H1 (cell line): ENCODE data around the gene BRD7. TPM values are rescaled to one million over a fixed set of nuclear protein-coding genes. Genes with fewer than 3 reads are reported as not detected.

Experiments used
- CTCF ChIA-PET: fragments of 300-600 bp; sonication (Branson Sonifier 250); formaldehyde crosslinking; loops from one replicate; lab custom pipeline; 2021; ENCODE audit not compliant: partially characterized antibody; lab: Charles Lee
- POLR2A ChIA-PET: fragments of 300-600 bp; sonication (Branson Sonifier 250); formaldehyde crosslinking; loops from one replicate; lab custom pipeline; 2021; ENCODE audit warnings: inconsistent platforms; ENCODE audit not compliant: partially characterized antibody; lab: Charles Lee
- DNase-seq, 2 experiments: peaks; one replicate each; pipeline versions ENCODE4 v3.0.0 to v3.0.0-alpha.2; 2010 to 2022; ENCODE audit warnings: low spot score in 2 of 2, low read depth in 1 of 2, mixed read lengths in 1 of 2
- FAIRE-seq: peaks from 2 replicates; lab custom pipeline; 2011; peaks lifted over from hg19 to GRCh38; lab: Jason Lieb, UNC
- H2AFZ ChIP-seq: 2 replicates; pipeline ENCODE4 v1.8.1; 2012; ENCODE audit warnings: low read length, inconsistent platforms
- H2AK5ac ChIP-seq: 2 replicates; pipeline ENCODE4 v1.6.1; 2013; ENCODE audit warnings: low read depth, low read length
- H2BK120ac ChIP-seq: replicated peaks from 2 replicates; pipeline ENCODE3; 2013; ENCODE audit warnings: low read depth, low read length, inconsistent platforms
- H2BK12ac ChIP-seq: 2 replicates; pipeline ENCODE4 v1.6.1; 2013; ENCODE audit warnings: low read depth, low read length
- H2BK15ac ChIP-seq: 2 replicates; pipeline ENCODE4 v1.6.1; 2013; ENCODE audit warnings: low read length
- H2BK20ac ChIP-seq: 2 replicates; pipeline ENCODE4 v1.6.1; 2013; ENCODE audit warnings: low read length
- H2BK5ac ChIP-seq: 2 replicates; pipeline ENCODE4 v1.6.1; 2013; ENCODE audit warnings: low read depth, low read length
- H3K14ac ChIP-seq: 2 replicates; pipeline ENCODE4 v1.6.1; 2013; ENCODE audit warnings: inconsistent platforms; ENCODE audit not compliant: insufficient read length
- H3K18ac ChIP-seq: 2 replicates; pipeline ENCODE4 v1.6.1; 2013; ENCODE audit warnings: low read length; ENCODE audit errors: extremely low read depth
- H3K23ac ChIP-seq: 2 replicates; pipeline ENCODE4 v1.6.1; 2013; ENCODE audit warnings: inconsistent platforms; ENCODE audit not compliant: insufficient read length
- H3K23me2 ChIP-seq: 2 replicates; pipeline ENCODE4 v1.6.1; 2013; ENCODE audit warnings: low read depth, low read length
- H3K27ac ChIP-seq: 2 replicates; pipeline ENCODE4 v1.6.1; 2011; ENCODE audit warnings: low read depth, low read length, inconsistent platforms
- H3K27me3 ChIP-seq, 4 experiments: replicated peaks in 1 of 4; 1 replicate in 1 of 4; 2 replicates in 3 of 4; pipeline versions ENCODE4 v1.6.1 to v1.8.1; 2011 to 2013; ENCODE audit warnings: low read length in 3 of 4, mild to moderate bottlenecking in 3 of 4, inconsistent platforms in 2 of 4, mixed read lengths in 2 of 4, moderate library complexity in 1 of 4; ENCODE audit not compliant: control insufficient read depth in 3 of 4, insufficient read depth in 3 of 4; ENCODE audit errors: extremely low read depth in 1 of 4
- H3K36me3 ChIP-seq, 4 experiments: 2 replicates each; pipeline versions ENCODE4 v1.6.1 to v1.8.1; 2011 to 2013; ENCODE audit warnings: mild to moderate bottlenecking in 4 of 4, low read length in 3 of 4, moderate library complexity in 2 of 4, control low read depth in 1 of 4, inconsistent platforms in 1 of 4; ENCODE audit not compliant: insufficient read depth in 4 of 4, control insufficient read depth in 2 of 4
- H3K4ac ChIP-seq: replicated peaks from 2 replicates; pipeline ENCODE3; 2013; ENCODE audit warnings: low read length, low read depth, mixed read lengths, inconsistent platforms; ENCODE audit not compliant: insufficient read length
- H3K4me1 ChIP-seq, 4 experiments: replicated peaks in 1 of 4; 1 replicate in 1 of 4; 2 replicates in 3 of 4; pipeline versions ENCODE4 v1.6.1 to v1.8.1; 2011 to 2013; ENCODE audit warnings: low read length in 3 of 4, inconsistent platforms in 2 of 4, mixed read lengths in 1 of 4; ENCODE audit not compliant: insufficient read depth in 4 of 4, control insufficient read depth in 3 of 4
- H3K4me2 ChIP-seq, 2 experiments: 2 replicates each; pipeline versions ENCODE4 v1.6.1 to v1.8.1; 2011 to 2013; ENCODE audit warnings: low read depth in 2 of 2, low read length in 2 of 2, control low read depth in 1 of 2, inconsistent platforms in 1 of 2, mild to moderate bottlenecking in 1 of 2; ENCODE audit not compliant: insufficient read depth in 1 of 2
- H3K4me3 ChIP-seq, 4 experiments: fragments of 200-600, 300-600 bp in 1 of 4; sonication (generic), shearing (Covaris generic), sonication (Bioruptor Twin) in 1 of 4; 2 replicates each; pipeline versions ENCODE4 v1.5.1 to v1.8.1; 2011 to 2016; ENCODE audit warnings: low read length in 4 of 4, low read depth in 3 of 4, control low read depth in 2 of 4, inconsistent platforms in 2 of 4, mild to moderate bottlenecking in 2 of 4, mixed read lengths in 1 of 4, moderate library complexity in 1 of 4; ENCODE audit not compliant: insufficient read depth in 2 of 4; ENCODE audit errors: extremely low read depth in 1 of 4
- H3K56ac ChIP-seq: replicated peaks from 2 replicates; pipeline ENCODE3; 2013; ENCODE audit warnings: low read depth, mild to moderate bottlenecking, mixed read lengths, low read length, inconsistent platforms; ENCODE audit not compliant: insufficient read length
- H3K79me1 ChIP-seq: 2 replicates; pipeline ENCODE4 v1.6.1; 2013; ENCODE audit warnings: low read depth, low read length, control low read depth
- H3K79me2 ChIP-seq, 2 experiments: 2 replicates each; pipeline versions ENCODE4 v1.6.1 to v1.8.1; 2012 to 2013; ENCODE audit warnings: low read length in 2 of 2, mild to moderate bottlenecking in 2 of 2, inconsistent platforms in 1 of 2; ENCODE audit not compliant: insufficient read depth in 2 of 2, control insufficient read depth in 1 of 2
- H3K9ac ChIP-seq, 4 experiments: replicated peaks in 1 of 4; 1 replicate in 1 of 4; 2 replicates in 3 of 4; pipeline versions ENCODE4 v1.6.1 to v1.8.1; 2011 to 2013; ENCODE audit warnings: low read depth in 3 of 4, low read length in 3 of 4, control low read depth in 2 of 4, mild to moderate bottlenecking in 2 of 4, moderate library complexity in 2 of 4, inconsistent platforms in 1 of 4; ENCODE audit errors: extremely low read depth in 1 of 4
- H3K9me3 ChIP-seq, 2 experiments: 2 replicates each; pipeline versions ENCODE4 v1.6.1 to v1.8.1; 2012 to 2013; ENCODE audit warnings: mild to moderate bottlenecking in 2 of 2, moderate library complexity in 2 of 2, control low read depth in 1 of 2, inconsistent platforms in 1 of 2, low read depth in 1 of 2, low read length in 1 of 2, mixed read lengths in 1 of 2; ENCODE audit not compliant: insufficient read depth in 2 of 2
- H4K20me1 ChIP-seq, 2 experiments: replicated peaks in 1 of 2; 2 replicates each; pipeline versions ENCODE3 to v1.8.1; 2011 to 2013; ENCODE audit warnings: inconsistent platforms in 2 of 2, low read length in 2 of 2, mild to moderate bottlenecking in 1 of 2; ENCODE audit not compliant: insufficient read depth in 2 of 2, control insufficient read depth in 1 of 2
- H4K5ac ChIP-seq: 2 replicates; pipeline ENCODE4 v1.6.1; 2013; ENCODE audit warnings: low read length, low read depth, mixed read lengths, inconsistent platforms; ENCODE audit not compliant: insufficient read length
- H4K8ac ChIP-seq: 2 replicates; pipeline ENCODE4 v1.8.0; 2013; ENCODE audit warnings: mild to moderate bottlenecking, moderate library complexity, low read length, inconsistent platforms; ENCODE audit not compliant: insufficient read depth; ENCODE audit errors: extremely low read depth
- H4K91ac ChIP-seq: replicated peaks from 2 replicates; pipeline ENCODE3; 2013; ENCODE audit warnings: low read length, mixed read lengths, inconsistent platforms; ENCODE audit not compliant: insufficient read length
- CHD1 ChIP-seq: IDR thresholded peaks from 2 replicates; pipeline ENCODE4 v1.6.1; 2012; ENCODE audit warnings: low read depth, low read length, improper control_type of control experiment
- WGBS, 2 experiments: shearing (Covaris generic) in 1 of 2; methylation state at CpG; one replicate each; pipeline versions ENCODE4 v1.1.6 to v1.1.7; 2013 to 2015; ENCODE audit warnings: low lambda C conversion rate in 2 of 2, mixed read lengths in 2 of 2, inconsistent platforms in 1 of 2, low coverage in 1 of 2, missing lambda C conversion rate in 1 of 2; ENCODE audit not compliant: insufficient replicate concordance in 2 of 2, insufficient coverage in 1 of 2, insufficient read length in 1 of 2; ENCODE audit errors: extremely low coverage in 1 of 2, missing lambda C conversion rate in 1 of 2; 5-methylcytosine and 5-hydroxymethylcytosine counted together
- polyA plus RNA-seq, 7 experiments: library from polyadenylated mRNA; depleted of rRNA in 3 of 7; stranded (reverse) in 5 of 7; unstranded in 2 of 7; fragments of >200 nt in 5 of 7; fragments of 200-250 nt in 2 of 7; gene quantifications; 1 replicate in 5 of 7; 2 replicates in 1 of 7; 4 replicates in 1 of 7; pipeline versions ENCODE4 v1.2.1 to v1.2.3, GENCODE V29; 2011 to 2013; ENCODE audit warnings: missing spikeins in 2 of 7, mixed read lengths in 2 of 7
- total RNA-seq: library from RNA; stranded (reverse); fragmentation: NEBNext Ultra II Directional; extraction: Animal tissue kit (Norgen Biotek cat#: 25700); gene quantifications from 2 replicates; pipeline ENCODE4 v1.2.1, GENCODE V29; 2021

Gene BRD7
- total and polyA plus RNA-seq, 2 of the 8 experiments (the other 6 are each of a cell fraction or from before 2014, with no cell fraction given), result 42.5 to 120 TPM

- H3K9ac ChIP-seq, result no peak overlapping the region
- FAIRE-seq (no peak), DNase-seq (no peak)
- no peaks in the 10 kb centered on the region for H3K23me2 ChIP-seq
- no peak overlapping the region for H2BK20ac ChIP-seq
- H3K4me2 ChIP-seq, result no peak overlapping the region
- no peaks in the 10 kb centered on the region for H3K27me3 ChIP-seq
- no peak overlapping the region for H3K18ac ChIP-seq
- H2BK15ac ChIP-seq, result no peak overlapping the region
- H3K23ac ChIP-seq, result no peak overlapping the region
- no peak overlapping the region for H3K4me3 ChIP-seq
- no peak overlapping the region for H3K56ac ChIP-seq
- 0 out of 2 replicates have a peak, but pooled peaks cover 3% of the 10 kb centered on the region for H3K79me1 ChIP-seq
- TF ChIP-seq CHD1, result no peak
- H2AFZ ChIP-seq, result no peak overlapping the region
- no peak overlapping the region for H3K27ac ChIP-seq
- no peak overlapping the region for H4K5ac ChIP-seq
- no peak overlapping the region for H2BK120ac ChIP-seq
- H2BK5ac ChIP-seq, result no peak overlapping the region
- ChIA-PET POLR2A (no interaction called here), CTCF (interaction anchor here (1.1 kb wide), 1 partner anchor 37 kb away, joined by 3 read pairs; no protein-coding TSS in a partner anchor)
- H3K14ac ChIP-seq, result no peak overlapping the region
- H3K9me3 ChIP-seq, result no peaks in the 10 kb centered on the region
- H4K91ac ChIP-seq, result no peak overlapping the region
- H3K79me2 ChIP-seq, result no peaks in the 10 kb centered on the region
- 93% methylated on average over 7 of the region's 7 CpGs; no CpG with 5 or more reads in 1 of the 2 experiments for WGBS, 2 experiments
- peak overlapping the region; percentile 9; the same call in 1 of the 2 replicates for H2BK12ac ChIP-seq
- no peaks in the 10 kb centered on the region for H3K36me3 ChIP-seq
- H4K20me1 ChIP-seq, result peaks cover 0 to 2% of the 10 kb centered on the region in 2 experiments
- H3K4me1 ChIP-seq, result peaks cover 0 to 4% (median under 1%) of the 10 kb centered on the region in 4 experiments; a peak in 2 of 7 replicates
- no peak overlapping the region for H2AK5ac ChIP-seq
- H3K4ac ChIP-seq, result no peak overlapping the region
- H4K8ac ChIP-seq, result peak overlapping the region; percentile 82; the same call in 1 of the 2 replicates
Observed at GRCh38 chr16:50272111-50272571, 96.6 kb downstream of the BRD7 start.
